GM23338 (cell line): ENCODE data around the gene CCDC39. TPM values are rescaled to one million over a fixed set of nuclear protein-coding genes. Genes with fewer than 3 reads are reported as not detected.

ENCODE experiments used
- ATAC-seq: fragments of 200-7000 bp; cut with Tn5 transposase; 3 replicates; pipeline ENCODE4 v1.9.1; 2020
- DNase-seq: peaks from one replicate; pipeline ENCODE4 v3.0.0-alpha.2; 2015; ENCODE audit warnings: low spot score
- H2AFZ ChIP-seq: fragments of 200-600 bp; sonication (generic); 2 replicates; pipeline ENCODE4 v1.8.0; 2016; ENCODE audit warnings: antibody characterized with exemption, mild to moderate bottlenecking, moderate library complexity
- H3F3A ChIP-seq: fragments of 200-600 bp; sonication (generic); replicated peaks from 2 replicates; pipeline ENCODE4 v1.8.0; 2017; ENCODE audit warnings: antibody characterized with exemption, mixed run types, low read depth
- H3K27ac ChIP-seq: fragments of 200-600 bp; sonication (generic); 2 replicates; pipeline ENCODE4 v1.6.1; 2016; ENCODE audit warnings: low read depth
- H3K27me3 ChIP-seq: fragments of 200-600 bp; sonication (generic); 2 replicates; pipeline ENCODE4 v1.8.0; 2016; ENCODE audit warnings: mild to moderate bottlenecking, mixed run types, moderate library complexity; ENCODE audit not compliant: insufficient read depth
- H3K36me3 ChIP-seq: fragments of 200-600 bp; sonication (generic); 2 replicates; pipeline ENCODE4 v1.8.0; 2016; ENCODE audit warnings: mild to moderate bottlenecking; ENCODE audit not compliant: insufficient read depth
- H3K4me1 ChIP-seq: fragments of 200-600 bp; sonication (generic); 2 replicates; pipeline ENCODE4 v1.8.0; 2016; ENCODE audit warnings: mild to moderate bottlenecking, moderate library complexity; ENCODE audit not compliant: insufficient read depth
- H3K4me2 ChIP-seq: fragments of 200-600 bp; sonication (generic); 2 replicates; pipeline ENCODE4 v1.7.1; 2017; ENCODE audit warnings: mixed run types
- H3K4me3 ChIP-seq: fragments of 200-600 bp; sonication (generic); 2 replicates; pipeline ENCODE4 v1.6.1; 2016; ENCODE audit warnings: mixed run types
- H3K79me2 ChIP-seq: fragments of 200-600 bp; sonication (generic); replicated peaks from 2 replicates; pipeline ENCODE4 v1.8.0; 2017; ENCODE audit warnings: mild to moderate bottlenecking; ENCODE audit not compliant: insufficient read depth
- H3K9me2 ChIP-seq: fragments of 200-600 bp; sonication (generic); 2 replicates; pipeline ENCODE4 v1.8.0; 2017; ENCODE audit not compliant: insufficient read depth
- H4K20me1 ChIP-seq: fragments of 200-600 bp; sonication (generic); replicated peaks from 2 replicates; pipeline ENCODE4 v1.8.0; 2017; ENCODE audit warnings: mild to moderate bottlenecking; ENCODE audit not compliant: insufficient read depth
- H3K27ac Mint-ChIP-seq: 2 replicates; pipeline ENCODE4 v1.8.0; 2020; ENCODE audit warnings: inconsistent platforms, mild to moderate bottlenecking, moderate library complexity, mixed read lengths
- H3K27me3 Mint-ChIP-seq: 3 replicates; pipeline ENCODE4 v1.8.0; 2022; ENCODE audit warnings: low read depth, mild to moderate bottlenecking, moderate library complexity, mixed read lengths, inconsistent platforms; ENCODE audit not compliant: insufficient read depth, poor library complexity
- H3K36me3 Mint-ChIP-seq: 3 replicates; pipeline ENCODE4 v1.8.0; 2021; ENCODE audit warnings: low read depth, mild to moderate bottlenecking, inconsistent platforms, moderate library complexity, mixed read lengths
- H3K4me1 Mint-ChIP-seq: 3 replicates; pipeline ENCODE4 v1.8.0; 2020; ENCODE audit warnings: mild to moderate bottlenecking, inconsistent platforms, mixed read lengths
- H3K4me3 Mint-ChIP-seq: 3 replicates; pipeline ENCODE4 v1.8.0; 2021; ENCODE audit warnings: moderate library complexity, mild to moderate bottlenecking, inconsistent platforms, mixed read lengths
- H3K9me3 Mint-ChIP-seq: 3 replicates; pipeline ENCODE4 v1.8.0; 2020; ENCODE audit warnings: moderate library complexity, mild to moderate bottlenecking, inconsistent platforms, mixed read lengths
- CREB1 ChIP-seq: fragments of 250-450 bp; sonication (Bioruptor Pico); IDR thresholded peaks from 2 replicates; pipeline ENCODE4 v1.5.0; 2020; ENCODE audit warnings: low read depth, mild to moderate bottlenecking, moderate library complexity
- CTCF ChIP-seq, 2 experiments: fragments of 200-600 bp in 1 of 2; sonication (generic) in 1 of 2; conservative IDR thresholded peaks; 2 replicates each; pipeline versions ENCODE4 v1.5.1 to v1.6.1; 2016 to 2017; ENCODE audit warnings: antibody characterized with exemption in 2 of 2, low read depth in 2 of 2, mild to moderate bottlenecking in 2 of 2, moderate library complexity in 1 of 2
- ETS1 ChIP-seq: IDR thresholded peaks from 2 replicates; pipeline ENCODE4 v1.6.1; 2016; ENCODE audit warnings: antibody characterized with exemption
- EZH2 ChIP-seq: fragments of 200-600 bp; sonication (generic); IDR thresholded peaks from one replicate; pipeline ENCODE4 v1.8.0; 2017; ENCODE audit warnings: antibody characterized with exemption, mild to moderate bottlenecking, low read depth; ENCODE audit not compliant: unreplicated experiment
- JUNB ChIP-seq: IDR thresholded peaks from one replicate; pipeline ENCODE4 v1.6.1; 2016; ENCODE audit warnings: antibody characterized with exemption; ENCODE audit not compliant: unreplicated experiment
- NANOG ChIP-seq: IDR thresholded peaks from 2 replicates; pipeline ENCODE4 v1.6.1; 2016; ENCODE audit warnings: antibody characterized with exemption, borderline replicate concordance
- POLR2AphosphoS5 ChIP-seq: IDR thresholded peaks from 2 replicates; pipeline ENCODE4 v1.6.1; 2016; ENCODE audit warnings: antibody characterized with exemption, low read depth
- REST ChIP-seq: IDR thresholded peaks from one replicate; pipeline ENCODE4 v1.6.1; 2018; ENCODE audit warnings: antibody characterized with exemption; ENCODE audit not compliant: unreplicated experiment
- STAT1 ChIP-seq: IDR thresholded peaks from one replicate; pipeline ENCODE4 v1.6.1; 2016; ENCODE audit warnings: antibody characterized with exemption; ENCODE audit not compliant: unreplicated experiment
- ZNF331 ChIP-seq: fragments of 250-450 bp; sonication (Bioruptor Pico); IDR thresholded peaks from 2 replicates; pipeline ENCODE4 v1.5.0; 2020; ENCODE audit warnings: low read depth, mild to moderate bottlenecking, moderate library complexity
- ZNF462 ChIP-seq: fragments of 250-450 bp; sonication (Bioruptor Pico); IDR thresholded peaks from 2 replicates; pipeline ENCODE4 v1.5.0; 2020; ENCODE audit warnings: mild to moderate bottlenecking, moderate library complexity
- polyA plus RNA-seq: library from polyadenylated mRNA; unstranded; fragments of >200 nt; fragmentation: Nextera tagmentation; extraction: Ambion mirVana; gene quantifications from 2 replicates; pipeline ENCODE4 v1.2.1, GENCODE V29; 2016
- total RNA-seq: library from RNA; depleted of rRNA; stranded (reverse); fragments of >200 nt; shearing (Covaris generic); gene quantifications from 2 replicates; pipeline ENCODE4 v1.2.3, GENCODE V29; 2014

CCDC39 gene
- total and polyA plus RNA-seq, 2 experiments from 2014 or later, result 0.52 to 2.6 TPM

- TF ChIP-seq CREB1 (CRISPR knock-in tag) (no peak), EZH2 (no peak), NANOG (no peak), ETS1 (no peak), STAT1 (no peak), JUNB (no peak), POLR2AphosphoS5 (no peak)
Measured at GRCh38 chr3:180570238-180570637, 109.1 kb downstream of the CCDC39 start (continued).

GRCh38 chr3:180564676-180565075 is 114.6 kb downstream of the CCDC39 start:
- Mint-ChIP-seq H3K9me3 (peaks cover 13% of the 10 kb centered on the region), H3K36me3 (peaks cover 4% of the 10 kb centered on the region), H3K4me1 (no peaks in the 10 kb centered on the region), H3K27ac (no peak overlapping the region), H3K27me3 (no peaks in the 10 kb centered on the region), H3K4me3 (no peak overlapping the region)
- Histone ChIP-seq H2AFZ (no peak overlapping the region), H3K4me3 (no peak overlapping the region), H3K79me2 (no peaks in the 10 kb centered on the region), H3K27ac (no peak overlapping the region), H3K36me3 (no peaks in the 10 kb centered on the region), H3K9me2 (no peaks in the 10 kb centered on the region), H4K20me1 (no peaks in the 10 kb centered on the region), H3K4me2 (no peak overlapping the region), H3F3A (no peaks in the 10 kb centered on the region), H3K27me3 (no peaks in the 10 kb centered on the region), H3K4me1 (no peaks in the 10 kb centered on the region)
- no peak for DNase-seq
- no peak for ATAC-seq
- TF ChIP-seq STAT1 (no peak), EZH2 (no peak), CTCF (conservative IDR thresholded peaks at IDR 0.05; ENCODE audit: low read depth in 2 of 2) (no peak), REST (no peak), POLR2AphosphoS5 (no peak), JUNB (no peak), CREB1 (CRISPR knock-in tag) (no peak), ETS1 (no peak), ZNF331 (CRISPR knock-in tag) (no peak), ZNF462 (CRISPR knock-in tag) (no peak)
